Inflammatory macrophage (primary cell): ENCODE data around the gene MAP1A.

ENCODE experiments used
- DNase-seq, 2 donors: peaks; one replicate each; pipeline ENCODE4 v3.0.0-alpha.2; 2020 to 2022

The MAP1A gene

DNA sequence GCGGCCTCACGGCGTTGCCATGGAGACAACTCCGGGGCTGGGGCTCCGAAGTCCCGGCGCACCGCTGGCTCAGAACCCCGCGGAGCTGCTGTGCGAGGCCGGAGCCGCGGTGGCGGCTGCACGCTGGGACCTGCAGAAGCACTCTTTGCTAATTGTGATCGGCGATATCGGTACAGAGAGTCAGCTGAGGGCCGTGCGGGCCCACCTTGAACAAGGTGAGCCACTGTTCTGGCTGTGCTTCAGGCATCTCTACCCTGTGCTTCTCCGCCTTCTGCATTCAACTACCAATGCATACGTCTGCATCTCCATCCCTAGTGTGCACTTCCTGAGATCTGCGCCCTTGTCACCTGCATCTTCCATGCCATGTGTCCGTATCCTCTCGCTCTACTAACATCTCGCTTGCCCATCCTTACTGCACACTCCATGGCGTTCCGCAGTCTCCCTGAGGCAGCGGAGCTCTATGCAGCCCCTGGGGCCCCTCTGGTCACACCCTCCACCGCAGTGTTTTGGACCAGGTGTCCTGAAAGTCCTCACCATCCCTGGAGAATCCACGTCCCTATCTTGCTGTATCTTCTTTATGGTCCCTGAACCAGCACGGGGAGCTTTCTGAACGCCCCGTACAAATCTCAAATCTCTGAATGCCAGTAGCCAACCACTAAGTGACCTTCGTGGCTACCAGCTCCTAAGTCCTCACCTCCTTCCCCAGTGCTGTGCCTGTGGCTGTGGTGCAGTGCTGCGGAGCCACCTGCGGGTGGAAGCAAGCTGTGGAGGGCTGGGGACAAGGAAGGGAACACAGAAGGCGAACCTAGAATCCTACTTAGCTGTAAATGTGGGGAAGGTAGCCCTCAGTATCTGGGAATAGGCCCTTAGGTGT is 6.2 kb upstream of the MAP1A start:
- no peak for DNase-seq

DNA sequence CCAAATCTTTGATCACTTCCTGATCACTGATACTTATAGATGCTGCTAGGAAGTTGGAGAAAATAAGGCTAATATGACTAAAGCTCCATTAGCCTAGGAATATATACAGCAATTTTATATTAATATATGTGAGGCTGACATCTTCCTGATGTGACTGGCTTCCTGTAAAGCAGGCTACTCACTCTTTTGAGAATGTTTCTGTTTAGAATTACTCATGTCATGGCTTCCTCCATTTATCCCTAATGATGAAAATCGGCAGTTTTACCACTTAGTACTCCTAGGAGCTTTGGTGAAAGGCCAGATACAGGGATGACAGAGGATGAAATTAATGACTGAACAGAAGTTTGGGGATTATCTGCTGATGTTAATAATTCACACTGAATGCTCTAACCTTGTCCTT is 3.9 kb upstream of the MAP1A start:
- DNase-seq, result no peak

DNA sequence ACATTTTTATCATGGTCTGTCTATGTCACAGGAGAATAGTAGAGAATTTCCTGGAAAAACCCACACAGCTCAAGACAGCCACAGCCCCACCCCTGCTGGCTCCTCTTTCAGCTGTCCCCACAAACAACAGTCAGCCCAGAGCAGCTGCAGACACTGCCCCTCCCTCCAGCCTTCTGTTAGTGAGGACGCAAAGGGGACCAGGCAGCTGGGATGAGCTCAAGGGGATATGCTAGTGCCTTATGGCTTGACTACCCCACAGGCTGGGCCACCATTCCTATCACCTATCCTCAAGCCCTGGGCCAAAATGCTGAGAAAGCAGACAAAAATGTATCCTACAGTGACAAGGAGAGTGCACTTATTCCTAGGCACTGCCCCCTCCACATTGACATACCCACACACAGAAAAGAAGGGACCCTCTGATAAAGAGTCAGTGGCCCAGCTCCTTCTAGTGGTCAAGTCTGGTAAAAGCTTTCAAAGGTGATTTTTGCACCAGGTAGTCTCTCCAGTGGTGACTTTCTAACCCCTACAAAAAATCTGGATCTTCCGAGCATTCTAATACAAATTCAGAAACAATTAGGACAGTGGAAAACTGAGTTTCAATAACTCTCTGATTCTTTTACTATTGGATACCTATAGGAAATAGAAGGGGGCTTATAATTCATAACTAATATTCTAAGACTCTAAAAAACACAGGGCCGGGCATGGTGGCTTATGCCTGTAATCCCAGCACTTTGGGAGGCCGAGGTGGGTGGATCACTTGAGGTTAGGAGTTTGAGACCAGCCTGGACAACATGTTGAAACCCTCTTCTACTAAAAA is 3.0 kb upstream of the MAP1A start:
- peak in 1 of 2 donors; percentile 5 for DNase-seq

DNA sequence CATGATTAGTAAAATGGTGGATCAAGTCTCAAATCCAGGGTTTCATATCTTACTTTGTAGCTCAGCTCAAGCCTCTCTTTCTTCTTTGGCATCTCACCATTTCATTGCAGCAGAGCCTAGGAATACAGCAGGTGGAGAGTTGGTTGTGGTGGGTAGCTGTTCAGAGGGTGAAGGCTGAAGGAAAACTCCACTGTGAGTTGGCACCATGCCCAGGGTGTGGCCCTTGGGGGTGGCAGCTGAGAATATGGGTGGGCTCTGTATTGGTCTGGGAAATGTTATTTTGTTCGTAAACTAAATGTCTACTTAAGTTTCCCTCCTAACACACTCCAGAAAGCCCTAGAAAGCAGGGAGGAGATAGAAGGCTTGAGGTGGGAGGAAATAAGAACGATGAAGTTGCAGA is 1.7 kb upstream of the MAP1A start:
- no peak for DNase-seq

DNA sequence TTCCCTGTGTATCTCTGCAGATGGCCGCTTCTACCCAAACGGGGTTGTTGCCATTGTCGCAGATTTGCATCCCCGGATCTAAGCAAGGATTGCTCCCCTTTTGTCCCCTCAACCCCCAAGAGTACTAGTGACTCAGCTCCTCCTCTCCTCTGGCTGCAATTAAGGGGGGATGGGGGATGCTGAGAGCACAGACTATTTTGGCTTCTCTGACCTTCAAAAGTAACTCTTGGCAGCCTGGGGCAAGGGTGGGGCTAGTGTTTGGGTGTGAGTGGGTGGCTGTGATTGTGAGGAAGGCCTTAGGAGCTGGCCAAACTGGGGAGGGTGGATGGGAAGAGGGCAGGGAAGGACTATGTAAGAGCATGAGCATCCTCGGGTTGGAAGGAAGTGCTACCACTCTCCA is 1.2 kb upstream of the MAP1A start:
- DNase-seq, result no peak

DNA sequence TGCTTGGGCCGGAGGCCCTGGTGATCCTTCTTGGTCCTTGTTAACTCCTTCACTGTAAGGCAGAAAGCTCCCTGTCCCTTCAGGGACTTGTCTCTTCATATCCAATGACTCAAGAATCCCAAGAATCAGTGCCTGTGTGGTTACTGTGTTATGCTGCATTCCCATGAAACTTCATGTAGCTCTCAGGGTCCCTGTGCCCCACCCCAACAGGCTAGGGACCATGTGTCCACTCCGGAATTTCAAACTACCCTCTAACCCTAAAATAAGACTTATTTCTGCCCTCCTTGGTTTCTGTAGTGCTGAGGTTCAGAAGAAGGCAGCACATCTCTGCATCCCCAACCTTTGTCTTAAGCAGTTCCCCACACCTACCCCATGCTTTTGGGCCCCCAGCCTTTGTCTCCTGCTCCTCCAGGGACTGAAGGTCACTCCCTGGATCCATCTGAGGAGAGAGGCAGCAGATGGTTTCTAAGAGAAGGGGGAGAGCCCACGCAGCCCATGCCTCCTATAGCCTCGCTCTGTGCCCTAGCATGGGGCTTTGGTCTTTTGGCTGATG is 531 bp upstream of the MAP1A start:
- DNase-seq, result no peak

DNA sequence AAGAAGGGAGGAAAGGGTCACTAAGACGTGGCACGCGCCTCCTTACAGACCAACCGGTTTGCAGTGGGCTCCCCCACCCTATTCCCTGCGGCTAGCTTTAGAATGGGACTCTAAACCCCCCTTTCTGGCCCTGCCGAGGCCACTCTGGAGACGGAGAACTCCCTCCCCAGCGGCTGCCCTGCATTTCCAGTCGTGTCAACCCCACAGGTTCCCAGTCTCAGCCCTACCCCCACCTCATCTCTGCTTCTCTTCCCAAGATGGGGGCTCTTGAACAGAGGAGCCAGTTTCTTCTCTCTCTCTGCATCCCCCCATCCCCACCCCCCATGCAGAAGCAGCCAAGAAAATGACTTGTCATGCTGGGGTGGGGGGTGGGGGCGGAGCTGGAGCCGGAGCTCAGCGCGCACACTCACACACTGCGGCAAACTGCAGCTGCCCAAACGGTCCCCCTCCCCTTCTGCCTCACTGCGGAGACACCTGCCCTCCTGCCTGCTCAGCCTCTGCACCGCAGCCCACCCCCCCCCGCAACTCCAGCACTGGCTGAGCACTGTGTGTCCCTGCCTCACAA is 871 bp downstream of the MAP1A start:
- no peak for DNase-seq

DNA sequence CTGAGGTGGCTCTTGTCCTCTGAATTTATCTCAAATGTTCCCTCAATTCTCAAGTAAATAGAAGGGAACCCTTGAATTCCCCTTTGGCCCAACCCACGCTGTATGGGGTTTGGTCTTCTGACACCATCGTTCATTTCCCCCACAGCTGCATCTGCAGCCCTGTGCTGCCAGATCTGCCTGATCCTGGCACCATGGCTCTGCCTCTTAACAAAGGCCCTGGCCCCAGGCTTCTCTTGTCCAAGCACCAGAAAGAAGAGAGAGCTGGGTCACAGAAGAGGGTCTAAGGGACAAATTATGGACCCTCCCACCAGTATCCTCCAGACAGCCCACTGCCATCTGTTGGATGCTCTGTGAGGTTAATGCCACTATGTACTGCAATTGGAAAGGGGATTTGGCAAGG is 1.8 kb downstream of the MAP1A start:
- DNase-seq, result peak; percentile 4 to 37

DNA sequence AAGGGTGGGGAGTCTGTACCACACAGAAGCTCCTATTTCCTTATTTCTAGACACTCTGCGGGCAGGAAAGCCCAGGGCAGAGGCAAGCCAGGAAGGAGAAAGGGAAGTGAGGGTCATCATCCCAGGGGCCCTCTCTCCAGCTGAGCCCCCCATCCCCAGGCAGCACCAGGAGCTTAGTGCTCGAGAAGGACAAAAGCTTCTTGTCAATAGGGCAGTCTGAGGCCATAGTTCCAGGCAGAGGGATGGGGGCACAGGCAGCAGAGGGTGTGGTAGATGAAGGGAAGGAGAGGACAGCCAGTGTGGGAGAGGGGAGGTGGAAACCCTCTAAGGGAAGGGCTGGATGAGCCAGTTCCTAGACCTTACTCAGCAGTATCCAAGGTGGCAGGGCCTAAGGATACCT is 2.7 kb downstream of the MAP1A start:
- no peak for DNase-seq

DNA sequence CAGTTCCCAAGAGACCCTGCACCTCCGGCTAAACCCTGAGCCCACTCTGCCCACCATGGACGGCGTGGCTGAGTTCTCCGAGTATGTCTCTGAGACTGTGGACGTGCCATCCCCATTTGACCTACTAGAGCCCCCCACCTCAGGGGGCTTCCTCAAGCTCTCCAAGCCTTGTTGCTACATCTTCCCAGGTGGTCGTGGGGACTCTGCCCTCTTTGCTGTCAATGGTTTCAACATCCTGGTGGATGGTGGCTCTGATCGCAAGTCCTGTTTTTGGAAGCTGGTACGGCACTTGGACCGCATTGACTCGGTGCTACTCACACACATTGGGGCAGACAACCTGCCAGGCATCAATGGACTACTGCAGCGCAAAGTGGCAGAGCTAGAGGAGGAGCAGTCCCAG is 4.0 kb downstream of the MAP1A start:
- DNase-seq, result no peak

DNA sequence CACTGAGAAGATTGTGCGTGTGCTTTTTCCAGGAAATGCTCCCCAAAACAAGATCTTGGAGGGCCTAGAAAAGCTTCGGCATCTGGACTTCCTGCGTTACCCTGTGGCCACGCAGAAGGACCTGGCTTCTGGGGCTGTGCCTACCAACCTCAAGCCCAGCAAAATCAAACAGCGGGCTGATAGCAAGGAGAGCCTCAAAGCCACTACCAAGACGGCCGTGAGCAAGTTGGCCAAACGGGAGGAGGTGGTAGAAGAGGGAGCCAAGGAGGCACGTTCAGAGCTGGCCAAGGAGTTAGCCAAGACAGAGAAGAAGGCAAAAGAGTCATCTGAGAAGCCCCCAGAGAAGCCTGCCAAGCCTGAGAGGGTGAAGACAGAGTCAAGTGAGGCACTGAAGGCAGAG is 4.8 kb downstream of the MAP1A start:
- no peak for DNase-seq

DNA sequence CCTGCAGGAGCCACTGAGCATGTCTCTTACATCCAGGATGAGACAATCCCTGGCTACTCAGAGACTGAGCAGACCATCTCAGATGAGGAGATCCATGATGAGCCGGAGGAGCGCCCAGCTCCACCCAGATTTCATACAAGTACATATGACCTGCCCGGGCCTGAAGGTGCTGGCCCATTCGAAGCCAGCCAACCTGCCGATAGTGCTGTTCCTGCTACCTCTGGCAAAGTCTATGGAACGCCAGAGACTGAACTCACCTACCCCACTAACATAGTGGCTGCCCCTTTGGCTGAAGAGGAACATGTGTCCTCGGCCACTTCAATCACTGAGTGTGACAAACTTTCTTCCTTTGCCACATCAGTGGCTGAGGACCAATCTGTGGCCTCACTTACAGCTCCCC is 6.2 kb downstream of the MAP1A start:
- DNase-seq, result no peak

DNA sequence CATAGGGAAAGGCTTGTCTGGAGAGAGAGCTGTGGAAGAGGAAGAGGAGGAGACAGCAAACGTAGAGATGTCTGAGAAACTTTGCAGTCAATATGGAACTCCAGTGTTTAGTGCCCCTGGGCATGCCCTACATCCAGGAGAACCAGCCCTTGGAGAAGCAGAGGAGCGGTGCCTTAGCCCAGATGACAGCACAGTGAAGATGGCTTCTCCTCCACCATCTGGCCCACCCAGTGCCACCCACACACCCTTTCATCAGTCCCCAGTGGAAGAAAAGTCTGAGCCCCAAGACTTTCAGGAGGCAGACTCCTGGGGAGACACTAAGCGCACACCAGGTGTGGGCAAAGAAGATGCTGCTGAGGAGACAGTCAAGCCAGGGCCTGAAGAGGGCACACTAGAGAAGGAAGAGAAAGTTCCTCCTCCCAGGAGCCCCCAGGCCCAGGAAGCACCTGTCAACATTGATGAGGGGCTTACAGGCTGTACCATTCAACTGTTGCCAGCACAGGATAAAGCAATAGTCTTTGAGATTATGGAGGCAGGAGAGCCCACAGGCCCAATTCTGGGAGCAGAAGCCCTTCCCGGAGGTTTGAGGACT is 6.9 kb downstream of the MAP1A start:
- no peak for DNase-seq

DNA sequence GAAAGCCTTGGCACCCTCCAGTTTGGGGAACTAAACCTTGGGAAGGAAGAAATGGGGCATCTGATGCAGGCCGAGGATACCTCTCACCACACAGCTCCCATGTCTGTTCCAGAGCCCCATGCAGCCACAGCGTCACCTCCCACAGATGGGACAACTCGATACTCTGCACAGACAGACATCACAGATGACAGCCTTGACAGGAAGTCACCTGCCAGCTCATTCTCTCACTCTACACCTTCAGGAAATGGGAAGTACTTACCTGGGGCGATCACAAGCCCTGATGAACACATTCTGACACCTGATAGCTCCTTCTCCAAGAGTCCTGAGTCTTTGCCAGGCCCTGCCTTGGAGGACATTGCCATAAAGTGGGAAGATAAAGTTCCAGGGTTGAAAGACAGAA is 7.7 kb downstream of the MAP1A start:
- DNase-seq, result no peak

DNA sequence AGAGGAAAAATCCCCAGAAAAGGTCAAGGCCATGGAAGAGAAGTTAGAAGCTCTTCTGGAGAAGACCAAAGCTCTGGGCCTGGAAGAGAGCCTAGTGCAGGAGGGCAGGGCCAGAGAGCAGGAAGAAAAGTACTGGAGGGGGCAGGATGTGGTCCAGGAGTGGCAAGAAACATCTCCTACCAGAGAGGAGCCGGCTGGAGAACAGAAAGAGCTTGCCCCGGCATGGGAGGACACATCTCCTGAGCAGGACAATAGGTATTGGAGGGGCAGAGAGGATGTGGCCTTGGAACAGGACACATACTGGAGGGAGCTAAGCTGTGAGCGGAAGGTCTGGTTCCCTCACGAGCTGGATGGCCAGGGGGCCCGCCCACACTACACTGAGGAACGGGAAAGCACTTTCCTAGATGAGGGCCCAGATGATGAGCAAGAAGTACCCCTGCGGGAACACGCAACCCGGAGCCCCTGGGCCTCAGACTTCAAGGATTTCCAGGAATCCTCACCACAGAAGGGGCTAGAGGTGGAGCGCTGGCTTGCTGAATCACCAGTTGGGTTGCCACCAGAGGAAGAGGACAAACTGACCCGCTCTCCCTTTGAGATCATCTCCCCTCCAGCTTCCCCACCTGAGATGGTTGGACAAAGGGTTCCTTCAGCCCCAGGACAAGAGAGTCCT is 9.0 kb downstream of the MAP1A start:
- no peak for DNase-seq

DNA sequence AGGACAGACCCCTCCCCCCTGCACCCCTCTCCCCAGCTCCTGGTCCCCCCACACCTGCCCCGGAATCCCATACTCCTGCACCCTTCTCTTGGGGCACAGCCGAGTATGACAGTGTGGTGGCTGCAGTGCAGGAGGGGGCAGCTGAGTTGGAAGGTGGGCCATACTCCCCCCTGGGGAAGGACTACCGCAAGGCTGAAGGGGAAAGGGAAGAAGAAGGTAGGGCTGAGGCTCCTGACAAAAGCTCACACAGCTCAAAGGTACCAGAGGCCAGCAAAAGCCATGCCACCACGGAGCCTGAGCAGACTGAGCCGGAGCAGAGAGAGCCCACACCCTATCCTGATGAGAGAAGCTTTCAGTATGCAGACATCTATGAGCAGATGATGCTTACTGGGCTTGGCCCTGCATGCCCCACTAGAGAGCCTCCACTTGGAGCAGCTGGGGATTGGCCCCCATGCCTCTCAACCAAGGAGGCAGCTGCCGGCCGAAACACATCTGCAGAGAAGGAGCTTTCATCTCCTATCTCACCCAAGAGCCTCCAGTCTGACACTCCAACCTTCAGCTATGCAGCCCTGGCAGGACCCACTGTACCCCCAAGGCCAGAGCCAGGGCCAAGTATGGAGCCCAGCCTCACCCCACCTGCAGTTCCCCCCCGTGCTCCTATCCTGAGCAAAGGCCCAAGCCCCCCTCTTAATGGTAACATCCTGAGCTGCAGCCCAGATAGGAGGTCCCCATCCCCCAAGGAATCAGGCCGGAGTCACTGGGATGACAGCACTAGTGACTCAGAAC is 9.8 kb downstream of the MAP1A start:
- DNase-seq, result no peak

DNA sequence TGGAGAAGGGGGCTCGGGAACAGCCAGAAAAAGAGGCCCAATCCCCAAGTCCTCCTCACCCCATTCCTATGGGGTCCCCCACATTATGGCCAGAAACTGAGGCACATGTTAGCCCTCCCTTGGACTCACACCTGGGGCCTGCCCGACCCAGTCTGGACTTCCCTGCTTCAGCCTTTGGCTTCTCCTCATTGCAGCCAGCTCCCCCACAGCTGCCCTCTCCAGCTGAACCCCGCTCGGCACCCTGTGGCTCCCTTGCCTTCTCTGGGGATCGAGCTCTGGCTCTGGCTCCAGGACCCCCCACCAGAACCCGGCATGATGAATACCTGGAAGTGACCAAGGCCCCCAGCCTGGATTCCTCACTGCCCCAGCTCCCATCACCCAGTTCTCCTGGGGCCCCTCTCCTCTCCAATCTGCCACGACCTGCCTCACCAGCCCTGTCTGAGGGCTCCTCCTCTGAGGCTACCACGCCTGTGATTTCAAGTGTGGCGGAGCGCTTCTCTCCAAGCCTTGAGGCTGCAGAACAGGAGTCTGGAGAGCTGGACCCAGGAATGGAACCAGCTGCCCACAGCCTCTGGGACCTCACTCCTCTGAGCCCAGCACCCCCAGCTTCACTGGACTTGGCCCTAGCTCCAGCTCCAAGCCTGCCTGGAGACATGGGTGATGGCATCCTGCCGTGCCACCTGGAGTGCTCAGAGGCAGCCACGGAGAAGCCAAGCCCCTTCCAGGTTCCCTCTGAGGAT is 10.6 kb downstream of the MAP1A start:
- DNase-seq, result no peak

DNA sequence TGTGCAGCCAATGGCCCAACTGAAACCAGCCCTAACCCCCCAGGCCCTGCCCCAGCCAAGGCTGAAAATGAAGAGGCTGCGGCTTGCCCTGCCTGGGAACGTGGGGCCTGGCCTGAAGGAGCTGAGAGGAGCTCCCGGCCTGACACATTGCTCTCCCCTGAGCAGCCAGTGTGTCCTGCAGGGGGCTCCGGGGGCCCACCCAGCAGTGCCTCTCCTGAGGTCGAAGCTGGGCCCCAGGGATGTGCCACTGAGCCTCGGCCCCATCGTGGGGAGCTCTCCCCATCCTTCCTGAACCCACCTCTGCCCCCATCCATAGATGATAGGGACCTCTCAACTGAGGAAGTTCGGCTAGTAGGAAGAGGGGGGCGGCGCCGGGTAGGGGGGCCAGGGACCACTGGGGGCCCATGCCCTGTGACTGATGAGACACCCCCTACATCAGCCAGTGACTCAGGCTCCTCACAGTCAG is 11.2 kb downstream of the MAP1A start:
- no peak for DNase-seq

DNA sequence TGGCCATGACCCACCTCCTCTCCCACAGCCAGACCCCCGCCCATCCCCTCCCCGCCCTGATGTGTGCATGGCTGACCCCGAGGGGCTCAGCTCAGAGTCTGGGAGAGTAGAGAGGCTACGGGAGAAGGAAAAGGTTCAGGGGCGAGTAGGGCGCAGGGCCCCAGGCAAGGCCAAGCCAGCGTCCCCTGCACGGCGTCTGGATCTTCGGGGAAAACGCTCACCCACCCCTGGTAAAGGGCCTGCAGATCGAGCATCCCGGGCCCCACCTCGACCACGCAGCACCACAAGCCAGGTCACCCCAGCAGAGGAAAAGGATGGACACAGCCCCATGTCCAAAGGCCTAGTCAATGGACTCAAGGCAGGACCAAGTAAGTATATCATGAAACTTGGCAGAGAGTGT is 11.7 kb downstream of the MAP1A start:
- no peak for DNase-seq

DNA sequence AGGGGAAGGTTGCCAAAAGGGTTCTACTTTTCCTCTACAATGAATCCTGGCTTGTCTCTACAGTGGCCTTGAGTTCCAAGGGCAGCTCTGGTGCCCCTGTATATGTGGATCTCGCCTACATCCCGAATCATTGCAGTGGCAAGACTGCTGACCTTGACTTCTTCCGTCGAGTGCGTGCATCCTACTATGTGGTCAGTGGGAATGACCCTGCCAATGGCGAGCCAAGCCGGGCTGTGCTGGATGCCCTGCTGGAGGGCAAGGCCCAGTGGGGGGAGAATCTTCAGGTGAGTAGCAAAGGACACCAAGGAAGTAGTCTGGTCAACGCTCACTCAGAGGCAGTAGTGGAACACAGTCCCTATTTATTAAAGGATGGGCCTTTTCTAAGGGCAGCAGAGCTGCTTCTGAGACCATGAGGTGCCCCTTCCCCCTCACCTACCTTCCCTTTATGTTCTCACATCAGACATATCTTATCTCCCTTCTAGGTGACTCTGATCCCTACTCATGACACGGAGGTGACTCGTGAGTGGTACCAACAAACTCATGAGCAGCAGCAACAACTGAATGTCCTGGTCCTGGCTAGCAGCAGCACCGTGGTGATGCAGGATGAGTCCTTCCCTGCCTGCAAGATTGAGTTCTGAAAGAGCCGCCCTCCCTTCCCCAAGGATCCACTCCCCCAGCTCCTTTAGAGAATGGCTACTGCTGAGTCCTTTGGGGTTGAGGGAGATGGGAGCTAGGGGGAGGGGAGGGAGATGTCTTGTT is 12.4 kb downstream of the MAP1A start:
- no peak for DNase-seq
